Mesendoderm (in vitro differentiated cells): ENCODE measurements around the gene SPTBN4.
"Not testable (repeated sequence)": the region's sequence is repeated elsewhere in the genome, so short reads cannot be mapped to it uniquely, and the experiment has no call there.

Source experiments
- DNase-seq: peaks from one replicate; pipeline ENCODE4 v3.0.0; 2013
- H2AK5ac ChIP-seq: 2 replicates; pipeline ENCODE4 v1.6.1; 2013; ENCODE audit warnings: low read length, inconsistent platforms
- H2BK120ac ChIP-seq: 2 replicates; pipeline ENCODE4 v1.6.1; 2013; ENCODE audit warnings: low read depth, mild to moderate bottlenecking, low read length, moderate library complexity, mixed read lengths
- H2BK15ac ChIP-seq: replicated peaks from 2 replicates; pipeline ENCODE4 v1.6.1; 2013; ENCODE audit warnings: low read depth, mild to moderate bottlenecking, moderate library complexity
- H2BK5ac ChIP-seq: 2 replicates; pipeline ENCODE4 v1.6.1; 2013; ENCODE audit warnings: low read length, inconsistent platforms
- H3K18ac ChIP-seq: 2 replicates; pipeline ENCODE4 v1.6.1; 2013; ENCODE audit warnings: mild to moderate bottlenecking, low read length, mixed read lengths
- H3K23ac ChIP-seq: one replicate; pipeline ENCODE4 v1.6.1; 2013; ENCODE audit warnings: low read length
- H3K27ac ChIP-seq: 2 replicates; pipeline ENCODE4 v1.5.1; 2013; ENCODE audit warnings: low read depth, mild to moderate bottlenecking, inconsistent platforms, low read length, moderate library complexity
- H3K27me3 ChIP-seq: 2 replicates; pipeline ENCODE4 v1.6.1; 2013; ENCODE audit warnings: low read length, control low read depth, mild to moderate bottlenecking, inconsistent platforms; ENCODE audit not compliant: insufficient read depth, poor library complexity
- H3K36me3 ChIP-seq: 2 replicates; pipeline ENCODE4 v1.6.1; 2013; ENCODE audit warnings: low read length, inconsistent platforms; ENCODE audit not compliant: control insufficient read depth, insufficient read depth
- H3K4ac ChIP-seq: one replicate; pipeline ENCODE4 v1.6.1; 2013; ENCODE audit warnings: low read depth, mild to moderate bottlenecking, low read length, moderate library complexity
- H3K4me1 ChIP-seq: 2 replicates; pipeline ENCODE4 v1.6.1; 2013; ENCODE audit warnings: low read depth, low read length, inconsistent platforms; ENCODE audit not compliant: control insufficient read depth
- H3K4me2 ChIP-seq: 2 replicates; pipeline ENCODE4 v1.6.1; 2013; ENCODE audit warnings: low read length
- H3K4me3 ChIP-seq: 2 replicates; pipeline ENCODE4 v1.5.1; 2013; ENCODE audit warnings: mild to moderate bottlenecking, low read length
- H3K56ac ChIP-seq: one replicate; pipeline ENCODE4 v1.6.1; 2013; ENCODE audit warnings: low read length
- H3K79me1 ChIP-seq: 2 replicates; pipeline ENCODE4 v1.6.1; 2013; ENCODE audit warnings: low read length, inconsistent platforms
- H3K79me2 ChIP-seq: 2 replicates; pipeline ENCODE4 v1.6.1; 2013; ENCODE audit warnings: mild to moderate bottlenecking, low read length; ENCODE audit not compliant: control insufficient read depth, insufficient read depth
- H3K9ac ChIP-seq: 2 replicates; pipeline ENCODE4 v1.6.1; 2013; ENCODE audit warnings: low read length, inconsistent platforms
- H4K5ac ChIP-seq: one replicate; pipeline ENCODE4 v1.6.1; 2013; ENCODE audit warnings: low read length
- H4K8ac ChIP-seq: one replicate; pipeline ENCODE4 v1.6.1; 2013; ENCODE audit warnings: low read depth, mild to moderate bottlenecking, control low read depth, low read length, moderate library complexity
- WGBS: extraction: QIAGEN DNeasy Blood & Tissue Kit; methylation state at CpG from one replicate; pipeline ENCODE4 v1.1.7; 2013; ENCODE audit warnings: low lambda C conversion rate, missing lambda C conversion rate; ENCODE audit not compliant: insufficient coverage; ENCODE audit errors: extremely low coverage; 5-methylcytosine and 5-hydroxymethylcytosine counted together

SPTBN4 gene

GRCh38 chr19:40472516-40472915 lies 5.7 kb downstream of the SPTBN4 start:
- H3K4me2 ChIP-seq = no peak overlapping the region
- H3K56ac ChIP-seq = no peak overlapping the region
- H3K4ac ChIP-seq = no peak overlapping the region
- H3K27ac ChIP-seq = no peak overlapping the region
- no peak overlapping the region for H3K23ac ChIP-seq
- WGBS = no CpG with 5 or more reads among the region's 13 CpGs
- H3K27me3 ChIP-seq = peaks cover 4% of the 10 kb centered on the region
- H3K9ac ChIP-seq = no peak overlapping the region
- DNase-seq = no peak
- no peak overlapping the region for H2AK5ac ChIP-seq
- H4K8ac ChIP-seq = no peak overlapping the region
- no peaks in the 10 kb centered on the region for H3K79me1 ChIP-seq
- no peak overlapping the region for H3K18ac ChIP-seq
- no peaks in the 10 kb centered on the region for H3K79me2 ChIP-seq
- H3K4me1 ChIP-seq = no peaks in the 10 kb centered on the region
- no peaks in the 10 kb centered on the region for H3K36me3 ChIP-seq
- no peak overlapping the region for H2BK5ac ChIP-seq
- no peak overlapping the region for H2BK120ac ChIP-seq
- no peak overlapping the region for H4K5ac ChIP-seq
- no peak overlapping the region for H2BK15ac ChIP-seq
- H3K4me3 ChIP-seq = no peak overlapping the region

GRCh38 chr19:40474737-40475136 lies 7.9 kb downstream of the SPTBN4 start:
- H3K4me1 ChIP-seq = no peaks in the 10 kb centered on the region
- H3K4ac ChIP-seq = no peak overlapping the region
- no peaks in the 10 kb centered on the region for H3K79me2 ChIP-seq
- no peaks in the 10 kb centered on the region for H3K27me3 ChIP-seq
- no peaks in the 10 kb centered on the region for H3K79me1 ChIP-seq
- WGBS = no CpG with 5 or more reads among the region's 4 CpGs
- no peaks in the 10 kb centered on the region for H3K36me3 ChIP-seq
- no peak overlapping the region for H3K18ac ChIP-seq
- no peak overlapping the region for H3K56ac ChIP-seq
- H3K9ac ChIP-seq = no peak overlapping the region
- H2BK15ac ChIP-seq = no peak overlapping the region
- no peak overlapping the region for H3K23ac ChIP-seq
- no peak overlapping the region for H3K4me2 ChIP-seq
- no peak overlapping the region for H4K8ac ChIP-seq
- no peak overlapping the region for H3K4me3 ChIP-seq
- H2AK5ac ChIP-seq = no peak overlapping the region
- no peak for DNase-seq
- H2BK5ac ChIP-seq = no peak overlapping the region
- no peak overlapping the region for H4K5ac ChIP-seq
- no peak overlapping the region for H2BK120ac ChIP-seq
- no peak overlapping the region for H3K27ac ChIP-seq

GRCh38 chr19:40475878-40476644 lies 9.3 kb downstream of the SPTBN4 start:
- H3K79me2 ChIP-seq = not testable (repeated sequence)
- no CpG with 5 or more reads among the region's 15 CpGs for WGBS

GRCh38 chr19:40486017-40486416 lies 19.2 kb downstream of the SPTBN4 start:
- no peak overlapping the region for H2BK120ac ChIP-seq
- no peaks in the 10 kb centered on the region for H3K79me2 ChIP-seq
- no peaks in the 10 kb centered on the region for H3K4me1 ChIP-seq
- H3K9ac ChIP-seq = no peak overlapping the region
- no peak overlapping the region for H4K8ac ChIP-seq
- H3K56ac ChIP-seq = no peak overlapping the region
- no peaks in the 10 kb centered on the region for H3K27me3 ChIP-seq
- no peak overlapping the region for H3K18ac ChIP-seq
- no peak overlapping the region for H2AK5ac ChIP-seq
- no peak overlapping the region for H3K4me3 ChIP-seq
- DNase-seq = no peak
- no peaks in the 10 kb centered on the region for H3K36me3 ChIP-seq
- no peak overlapping the region for H3K4me2 ChIP-seq
- H2BK5ac ChIP-seq = no peak overlapping the region
- H3K27ac ChIP-seq = no peak overlapping the region
- H3K79me1 ChIP-seq = no peaks in the 10 kb centered on the region
- H3K4ac ChIP-seq = no peak overlapping the region
- no CpG with 5 or more reads among the region's 3 CpGs for WGBS
- H3K23ac ChIP-seq = no peak overlapping the region
- H2BK15ac ChIP-seq = no peak overlapping the region
- no peak overlapping the region for H4K5ac ChIP-seq

More at GRCh38 chr19:40475878-40476644, 9.3 kb downstream of the SPTBN4 start:
- not testable (repeated sequence) for H3K4ac ChIP-seq, H2BK5ac ChIP-seq, H3K4me2 ChIP-seq, H3K18ac ChIP-seq, H2BK15ac ChIP-seq, H3K56ac ChIP-seq, H2BK120ac ChIP-seq, H3K27me3 ChIP-seq, H3K9ac ChIP-seq, H4K5ac ChIP-seq, H3K4me1 ChIP-seq, H3K4me3 ChIP-seq, H3K36me3 ChIP-seq, H3K27ac ChIP-seq, DNase-seq, H3K23ac ChIP-seq, H2AK5ac ChIP-seq, H3K79me1 ChIP-seq, H4K8ac ChIP-seq

- Histone ChIP-seq H3K23ac (no peak overlapping the region), H3K27me3 (no peaks in the 10 kb centered on the region), H3K79me2 (no peaks in the 10 kb centered on the region), H3K4me3 (no peak overlapping the region), H2BK5ac (no peak overlapping the region), H3K56ac (no peak overlapping the region), H3K4me1 (no peaks in the 10 kb centered on the region), H2BK120ac (no peak overlapping the region), H4K8ac (no peak overlapping the region), H2AK5ac (no peak overlapping the region), H3K36me3 (no peaks in the 10 kb centered on the region), H3K4me2 (no peak overlapping the region), H3K4ac (no peak overlapping the region), H4K5ac (no peak overlapping the region), H3K79me1 (no peaks in the 10 kb centered on the region), H3K27ac (no peak overlapping the region), H2BK15ac (no peak overlapping the region), H3K18ac (no peak overlapping the region), H3K9ac (no peak overlapping the region)
- no peak for DNase-seq
- WGBS = no CpG with 5 or more reads among the region's 25 CpGs
These were observed 23.1 kb downstream of the SPTBN4 start for GRCh38 chr19:40489882-40490230.

- no peak overlapping the region for H3K9ac ChIP-seq
- H2BK5ac ChIP-seq = no peak overlapping the region
- no peaks in the 10 kb centered on the region for H3K27me3 ChIP-seq
- no peaks in the 10 kb centered on the region for H3K4me1 ChIP-seq
- no peak overlapping the region for H3K4ac ChIP-seq
- no peak overlapping the region for H2AK5ac ChIP-seq
- no peak overlapping the region for H2BK120ac ChIP-seq
- no peak overlapping the region for H3K18ac ChIP-seq
- H3K4me2 ChIP-seq = no peak overlapping the region
- no peaks in the 10 kb centered on the region for H3K79me1 ChIP-seq
- DNase-seq = no peak
- no peak overlapping the region for H3K27ac ChIP-seq
- H3K36me3 ChIP-seq = no peaks in the 10 kb centered on the region
- H3K23ac ChIP-seq = no peak overlapping the region
- H3K79me2 ChIP-seq = no peaks in the 10 kb centered on the region
- no peak overlapping the region for H4K5ac ChIP-seq
- no peak overlapping the region for H3K56ac ChIP-seq
- WGBS = no CpG with 5 or more reads among the region's 3 CpGs
- no peak overlapping the region for H3K4me3 ChIP-seq
- H4K8ac ChIP-seq = no peak overlapping the region
- no peak overlapping the region for H2BK15ac ChIP-seq
These were observed 25.5 kb downstream of the SPTBN4 start for GRCh38 chr19:40492274-40492673.
